CD1c-positive myeloid dendritic cell (primary cell): Measurements from ENCODE around the gene THBS2.

ENCODE experiments used
- DNase-seq: peaks from one replicate; pipeline ENCODE4 v3.0.0-alpha.2; 2016; ENCODE audit errors: extremely low spot score

Gene THBS2

GRCh38 chr6:169249057-169249456 lies 4.6 kb downstream of the THBS2 start:
- DNase-seq, result no peak

- no peak for DNase-seq
Observed at GRCh38 chr6:169248521-169248971, 5.1 kb downstream of the THBS2 start.

DNA sequence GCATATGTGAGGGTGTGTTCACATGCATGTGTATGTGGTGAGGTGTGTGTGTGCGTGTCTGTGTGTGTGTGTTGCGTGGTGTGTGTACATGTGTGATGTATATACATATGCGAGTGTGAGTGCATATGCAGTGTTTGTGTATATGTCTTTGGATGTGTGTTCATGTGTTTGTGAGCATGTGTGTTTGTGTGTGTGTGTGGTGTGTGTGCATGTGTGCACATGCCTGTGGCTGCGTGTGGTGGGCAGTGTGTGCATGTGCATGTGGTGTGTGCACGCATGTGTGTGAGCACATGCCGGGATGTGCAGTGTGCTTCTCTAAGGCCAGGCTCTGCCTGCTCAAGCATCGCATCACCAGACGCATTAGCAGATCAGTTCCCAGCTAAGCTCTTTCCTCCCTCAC lies 5.7 kb downstream of the THBS2 start:
- no peak for DNase-seq

- no peak for DNase-seq
Observed at GRCh38 chr6:169247419-169247818, 6.2 kb downstream of the THBS2 start.

DNA sequence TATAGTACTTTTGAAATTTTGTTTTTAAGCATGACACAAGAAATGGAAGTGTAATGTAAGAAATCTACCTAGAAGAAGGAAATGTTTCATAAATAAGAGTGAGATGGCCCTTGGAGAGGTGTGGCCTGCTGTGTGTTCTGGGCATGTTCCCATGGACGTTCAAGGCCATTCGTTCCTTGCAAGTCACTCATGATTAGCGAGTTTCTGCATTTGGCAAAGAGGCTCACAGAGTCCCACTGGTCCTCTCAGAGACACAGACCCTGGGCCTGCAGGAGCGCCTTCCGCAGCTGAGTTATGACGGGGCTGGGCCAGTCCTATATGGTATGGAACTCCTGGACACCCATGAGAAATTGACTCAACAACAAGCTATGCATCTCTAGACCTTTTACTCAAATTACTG lies 7.2 kb downstream of the THBS2 start:
- DNase-seq, result no peak

DNA sequence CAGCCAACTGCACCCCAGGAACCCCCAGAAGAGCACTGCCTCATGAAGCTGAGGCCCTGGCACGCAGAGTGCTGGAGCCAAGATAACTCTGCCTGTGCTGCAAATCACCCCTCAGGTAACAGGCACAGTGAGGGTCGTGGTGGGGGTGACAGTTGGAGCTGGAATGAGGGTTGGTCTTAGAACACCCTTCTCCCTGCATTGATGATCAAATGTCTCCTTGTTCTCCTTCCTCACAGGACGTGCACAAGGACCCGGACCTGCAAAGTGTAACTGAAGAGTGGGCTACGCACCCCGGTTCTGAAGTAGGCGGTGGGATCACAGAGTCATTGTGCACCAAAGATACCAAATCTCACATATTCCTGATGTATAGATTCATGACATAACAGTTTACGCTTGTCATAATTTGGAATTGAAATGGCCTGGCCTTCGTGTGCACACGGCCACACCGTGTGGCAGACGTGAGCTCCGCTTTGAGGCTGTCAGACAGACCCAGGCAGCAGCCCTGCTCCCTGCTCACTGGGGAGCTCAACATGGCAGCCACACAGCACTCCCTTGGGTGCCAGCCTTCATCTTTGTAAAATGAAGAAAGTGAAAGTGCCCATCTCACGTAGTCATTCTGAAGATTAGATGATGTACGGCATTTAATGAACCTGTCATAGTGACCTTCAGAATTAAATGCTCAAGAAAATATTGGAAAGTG lies 8.8 kb downstream of the THBS2 start:
- no peak for DNase-seq

GRCh38 chr6:169243661-169244060 lies 10.0 kb downstream of the THBS2 start:
- DNase-seq, result no peak

- no peak for DNase-seq
Observed at GRCh38 chr6:169243186-169243585, 10.5 kb downstream of the THBS2 start.

DNA sequence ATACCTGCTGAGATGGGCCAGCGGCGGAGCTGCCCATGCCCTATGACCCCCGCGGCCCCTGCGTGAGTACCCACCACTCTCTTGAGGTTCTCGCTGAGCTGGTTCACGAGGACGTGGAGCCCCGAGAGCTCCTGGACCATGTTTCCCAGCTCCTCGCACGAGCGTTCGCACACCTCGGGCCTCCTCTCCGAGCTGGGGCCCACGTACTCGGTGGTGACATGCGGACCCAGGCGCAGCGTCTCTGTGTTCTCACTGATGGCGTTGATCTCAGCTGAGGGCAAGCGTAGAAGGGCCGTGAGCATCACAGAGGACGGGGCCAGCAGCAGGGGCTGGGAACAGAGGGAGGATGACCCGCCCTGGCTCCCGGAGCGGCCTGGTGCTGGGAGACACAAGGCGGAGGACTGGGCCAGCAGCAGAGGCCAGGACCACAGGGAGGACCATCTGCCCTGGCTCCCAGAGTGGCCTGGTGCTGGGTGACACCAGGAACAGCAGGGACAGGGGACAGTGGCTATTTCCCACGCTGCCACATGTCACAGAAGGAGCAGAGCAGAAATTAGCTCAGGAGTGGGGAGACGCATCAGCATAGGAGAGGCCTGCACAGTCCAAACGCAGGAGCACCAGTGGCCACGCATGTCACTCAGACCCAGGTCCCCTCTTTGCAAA lies 11.8 kb downstream of the THBS2 start:
- DNase-seq, result no peak

DNA sequence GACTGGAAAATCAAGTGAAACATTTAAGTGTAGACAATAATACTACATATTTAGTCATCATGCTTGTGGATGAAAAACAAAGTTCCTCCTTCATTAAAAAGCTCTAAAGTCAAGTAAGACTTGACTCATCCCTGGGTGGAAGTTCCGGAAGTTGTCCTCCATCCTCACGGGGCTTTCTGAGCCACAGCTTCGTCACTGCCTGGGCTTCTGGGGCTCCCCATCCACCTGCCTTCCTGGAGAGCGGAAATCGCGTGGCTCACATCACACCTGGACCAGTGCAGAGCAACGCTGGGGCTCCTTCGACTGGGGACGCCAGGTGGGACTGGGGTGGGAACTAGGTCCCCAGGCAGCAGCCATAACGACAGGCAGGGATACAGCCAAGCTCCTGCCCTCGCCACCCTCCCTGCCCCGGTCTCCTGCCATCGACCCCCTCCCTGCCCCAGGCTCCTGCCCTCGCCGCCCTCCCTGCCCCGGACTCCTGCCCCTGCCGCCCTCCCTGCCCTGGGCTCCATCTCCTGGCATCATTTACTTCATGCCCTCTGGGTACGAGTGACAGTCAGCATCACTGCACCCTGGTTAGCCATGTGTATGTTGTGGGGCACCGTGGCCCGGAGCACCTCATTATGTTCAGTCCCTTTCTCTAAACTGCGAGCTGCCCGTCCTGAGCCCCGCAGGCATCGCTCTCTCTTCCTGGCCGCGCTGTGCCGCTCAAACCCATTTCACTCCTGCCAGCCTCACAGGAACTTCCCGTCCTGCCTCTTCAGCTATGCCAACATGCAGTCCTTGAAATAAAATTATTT lies 12.9 kb downstream of the THBS2 start:
- no peak for DNase-seq

- no peak for DNase-seq
Observed at GRCh38 chr6:169240125-169240524, 13.5 kb downstream of the THBS2 start.

GRCh38 chr6:169239181-169239580 lies 14.5 kb downstream of the THBS2 start:
- no peak for DNase-seq

DNA sequence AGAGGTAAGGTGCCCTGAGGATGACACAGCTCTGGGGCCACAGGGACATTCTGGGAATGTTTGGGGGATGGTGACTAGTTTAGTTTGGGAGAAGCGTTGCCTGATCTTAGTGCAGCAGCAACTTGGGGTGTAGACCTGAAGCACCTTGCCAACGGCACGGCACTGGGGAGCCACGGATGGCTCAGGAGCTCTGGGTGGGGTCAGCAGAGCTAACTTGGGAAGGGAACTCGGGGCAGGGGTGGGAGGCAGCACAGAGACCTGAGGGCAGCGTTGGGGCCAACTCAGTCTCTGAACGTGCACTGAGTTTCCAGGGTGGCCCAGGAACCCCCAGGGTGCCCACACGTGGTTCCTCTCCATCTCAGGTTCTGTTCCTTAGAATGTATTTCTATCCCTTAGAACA lies 14.9 kb downstream of the THBS2 start:
- no peak for DNase-seq

- no peak for DNase-seq
Observed at GRCh38 chr6:169237496-169238134, 16.0 kb downstream of the THBS2 start.

DNA sequence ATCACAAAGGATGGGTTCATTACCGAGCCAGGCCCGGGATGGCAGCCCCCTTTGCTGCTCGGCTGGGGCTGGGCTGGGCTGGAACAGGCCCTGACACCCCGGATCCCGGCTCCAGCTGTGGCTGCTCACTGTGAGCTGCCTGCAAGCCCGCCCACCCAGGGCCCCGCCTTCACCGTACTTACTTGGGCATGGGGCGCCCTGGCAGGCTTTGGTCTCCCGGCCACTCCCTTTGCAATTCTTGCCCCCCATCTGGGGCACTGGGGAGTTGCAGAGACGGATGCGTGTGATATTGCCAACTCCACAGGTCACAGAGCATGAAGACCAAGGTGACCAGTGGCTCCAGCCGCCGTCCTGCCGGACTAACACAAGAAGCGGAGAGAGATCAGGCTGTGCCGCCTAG lies 16.7 kb downstream of the THBS2 start:
- no peak for DNase-seq

DNA sequence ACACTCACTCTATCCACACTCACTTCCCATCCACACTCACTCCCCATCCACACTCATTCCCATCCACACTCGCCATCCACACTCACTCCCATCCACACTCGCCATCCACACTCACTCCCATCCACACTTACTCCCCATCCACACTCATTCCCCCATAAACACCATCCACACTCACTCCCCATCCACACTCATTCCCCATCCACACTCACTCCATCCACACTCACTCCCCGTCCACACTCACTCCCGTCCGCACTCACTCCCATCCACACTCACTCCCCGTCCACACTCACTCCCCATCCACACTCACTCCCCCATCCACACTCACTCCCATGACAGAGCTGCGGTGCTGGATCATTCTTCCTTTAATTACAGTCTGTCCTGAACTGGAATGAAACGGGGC lies 17.1 kb downstream of the THBS2 start:
- no peak for DNase-seq

DNA sequence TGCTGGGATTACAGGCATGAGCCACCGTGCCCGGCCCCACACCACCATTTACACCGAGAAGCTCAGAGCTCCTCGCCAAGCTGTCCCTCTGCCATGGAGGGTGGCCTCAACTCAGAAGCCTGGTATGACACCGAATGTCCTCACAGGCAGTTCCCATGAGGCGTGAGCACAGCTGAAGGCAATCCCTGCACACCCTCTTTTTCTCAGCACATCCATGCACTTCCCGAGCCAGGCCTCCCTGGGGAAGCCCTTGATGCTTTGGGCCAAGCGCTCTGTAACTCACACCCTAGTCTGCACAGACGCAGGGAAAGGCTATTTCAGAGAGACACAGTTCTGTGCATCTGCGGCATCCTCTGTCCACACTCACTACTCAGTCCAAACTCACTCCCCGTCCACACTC lies 18.4 kb downstream of the THBS2 start:
- DNase-seq, result no peak

DNA sequence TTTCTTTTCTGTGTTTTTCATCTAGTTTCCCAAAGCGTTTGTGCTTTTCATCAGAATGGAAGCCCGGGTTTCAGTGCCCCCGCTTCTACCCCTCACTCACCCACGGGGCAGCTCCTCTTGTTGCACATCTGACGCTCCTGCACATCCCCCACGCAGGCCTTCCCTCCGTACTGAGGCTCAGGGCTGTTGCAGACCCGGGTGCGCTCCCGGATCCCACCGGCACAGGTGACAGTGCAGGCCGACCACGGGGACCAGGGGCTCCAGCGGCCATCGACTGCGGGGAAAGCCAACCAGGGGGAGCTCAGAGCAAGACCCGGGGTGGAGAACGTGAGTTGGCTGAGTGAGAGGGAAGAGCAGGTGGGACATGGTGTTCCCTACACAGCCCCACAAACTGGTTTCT lies 19.0 kb downstream of the THBS2 start:
- no peak for DNase-seq

DNA sequence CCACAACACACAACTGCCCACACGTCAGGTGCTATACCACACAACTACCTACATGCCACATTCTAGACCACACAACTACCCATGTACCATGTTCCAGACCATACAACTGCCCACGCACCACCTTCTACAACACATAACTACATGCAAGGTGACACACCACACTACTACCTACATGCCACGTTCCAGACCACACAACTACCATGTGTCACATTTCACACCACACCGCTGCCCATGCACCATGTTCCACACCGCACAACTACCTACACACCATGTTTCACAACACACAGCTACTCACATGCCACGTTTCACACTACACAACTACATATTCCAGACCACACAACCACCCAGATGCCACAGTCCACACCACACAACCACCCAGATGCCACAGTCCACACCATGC lies 19.8 kb downstream of the THBS2 start:
- no peak for DNase-seq

GRCh38 chr6:169233181-169233580 lies 20.5 kb downstream of the THBS2 start:
- DNase-seq, result no peak

DNA sequence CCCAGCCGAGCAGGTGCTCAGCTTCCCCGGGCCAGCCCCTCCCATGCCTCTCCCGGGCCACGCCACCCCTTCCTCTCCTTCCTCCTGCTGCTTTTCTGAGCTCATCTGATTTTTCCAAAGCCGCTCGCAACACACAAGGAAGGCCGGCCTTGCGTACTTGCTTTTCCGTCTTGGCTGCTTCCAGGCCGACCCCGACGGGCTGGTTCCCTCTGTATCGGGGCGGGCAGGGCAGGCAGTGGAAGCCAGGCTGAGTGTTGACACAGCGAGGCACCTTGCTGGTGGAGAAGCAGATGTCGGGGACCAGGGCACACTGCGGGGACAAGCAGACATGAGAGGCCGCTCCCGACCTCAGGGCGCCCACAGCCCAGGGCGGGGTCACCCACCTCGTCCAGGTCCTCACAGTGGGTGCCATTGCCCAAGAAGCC lies 21.1 kb downstream of the THBS2 start:
- DNase-seq, result no peak

GRCh38 chr6:169231790-169232506 lies 21.7 kb downstream of the THBS2 start:
- DNase-seq, result no peak
